Measurements from ENCODE around the gene SAMSN1. TPM values are rescaled to one million over a fixed set of nuclear protein-coding genes. Genes with fewer than 3 reads are reported as not detected.

Gene SAMSN1
- total RNA-seq, 3 donors from 2014 or later (not counting 1 experiment from before 2014, with no cell fraction given): 17.7 to 101 (median 18.2) TPM

DNA sequence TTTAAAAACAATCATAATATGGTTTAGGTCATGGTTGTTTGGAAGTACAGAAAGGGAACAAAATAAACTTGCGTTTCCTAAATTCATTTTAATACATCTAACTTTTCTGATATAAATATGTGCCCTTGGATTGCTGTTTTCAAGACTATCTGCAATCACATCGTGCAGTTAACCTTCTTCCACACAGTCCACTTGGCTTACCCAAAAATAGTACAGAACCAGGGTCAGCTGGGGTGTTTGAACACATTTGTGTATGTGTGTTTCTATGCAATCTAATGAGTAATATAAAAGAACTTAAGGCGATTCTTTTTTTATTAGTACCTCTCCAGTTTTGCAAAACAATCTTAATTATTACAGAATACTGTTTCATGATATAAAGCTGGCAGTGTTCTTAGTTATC lies 19.9 kb downstream of the SAMSN1 start:
- peaks cover 10% of the 10 kb centered on the region for H3K4me1 ChIP-seq (ENCODE audit: control insufficient read depth, insufficient read depth, low read length)
- DNase-seq (no peak), ATAC-seq (no peak)
- TF ChIP-seq, protein P1, sequence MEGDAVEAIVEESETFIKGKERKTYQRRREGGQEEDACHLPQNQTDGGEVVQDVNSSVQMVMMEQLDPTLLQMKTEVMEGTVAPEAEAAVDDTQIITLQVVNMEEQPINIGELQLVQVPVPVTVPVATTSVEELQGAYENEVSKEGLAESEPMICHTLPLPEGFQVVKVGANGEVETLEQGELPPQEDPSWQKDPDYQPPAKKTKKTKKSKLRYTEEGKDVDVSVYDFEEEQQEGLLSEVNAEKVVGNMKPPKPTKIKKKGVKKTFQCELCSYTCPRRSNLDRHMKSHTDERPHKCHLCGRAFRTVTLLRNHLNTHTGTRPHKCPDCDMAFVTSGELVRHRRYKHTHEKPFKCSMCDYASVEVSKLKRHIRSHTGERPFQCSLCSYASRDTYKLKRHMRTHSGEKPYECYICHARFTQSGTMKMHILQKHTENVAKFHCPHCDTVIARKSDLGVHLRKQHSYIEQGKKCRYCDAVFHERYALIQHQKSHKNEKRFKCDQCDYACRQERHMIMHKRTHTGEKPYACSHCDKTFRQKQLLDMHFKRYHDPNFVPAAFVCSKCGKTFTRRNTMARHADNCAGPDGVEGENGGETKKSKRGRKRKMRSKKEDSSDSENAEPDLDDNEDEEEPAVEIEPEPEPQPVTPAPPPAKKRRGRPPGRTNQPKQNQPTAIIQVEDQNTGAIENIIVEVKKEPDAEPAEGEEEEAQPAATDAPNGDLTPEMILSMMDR (IDR thresholded peaks at IDR 0.05): no peak
- peak overlapping the region in 1 of 2 donors; percentile 83 for H3K27ac Mint-ChIP-seq
- no peaks in the 10 kb centered on the region for H3K36me3 Mint-ChIP-seq
- 80% methylated on average over 1 of the region's 3 CpGs for WGBS (ENCODE audit: insufficient coverage)
- no peaks in the 10 kb centered on the region for H3K27me3 ChIP-seq (ENCODE audit: control insufficient read depth, insufficient read depth, low read length)
- no peaks in the 10 kb centered on the region for H3K27me3 Mint-ChIP-seq (ENCODE audit: low read depth in 2 of 2)
- H3K27ac ChIP-seq (ENCODE audit: low read length): no peak overlapping the region
- intact Hi-C loops (cut with micrococcal nuclease): loop anchor here (10.0 kb wide), 1 partner anchor 159 kb away; no protein-coding TSS in a partner anchor
- H3K4me3 Mint-ChIP-seq: no peak overlapping the region
- H3K9me3 Mint-ChIP-seq: no peaks in the 10 kb centered on the region
- H3K36me3 ChIP-seq (ENCODE audit: control insufficient read depth, insufficient read depth, low read length): no peaks in the 10 kb centered on the region
- H3K9me3 ChIP-seq (ENCODE audit: control insufficient read depth, insufficient read depth, low read length): no peaks in the 10 kb centered on the region
- H3K4me3 ChIP-seq (ENCODE audit: low read length): no peak overlapping the region
- H3K4me1 Mint-ChIP-seq: peaks cover 33 to 46% of the 10 kb centered on the region in 2 donors

DNA sequence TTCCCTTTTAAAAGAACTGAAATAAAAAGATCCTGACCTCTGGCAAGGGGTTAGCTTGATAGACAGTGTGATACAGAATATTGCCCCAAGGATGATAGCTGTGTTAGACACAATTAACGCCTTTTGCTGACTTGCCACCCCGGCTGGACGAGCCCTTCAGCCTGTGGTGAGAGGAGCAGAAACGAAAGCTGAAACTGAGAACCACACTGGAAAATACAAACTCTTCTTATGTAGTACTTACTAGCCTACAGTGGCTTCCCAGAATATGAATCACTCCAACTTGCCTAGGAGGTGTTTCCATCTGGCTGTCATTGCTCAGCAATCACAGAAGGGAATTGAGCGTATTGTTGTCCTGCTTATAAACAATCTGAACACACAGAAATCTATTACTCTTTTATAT lies 22.9 kb downstream of the SAMSN1 start:
- peaks cover under 1% of the 10 kb centered on the region for H3K36me3 Mint-ChIP-seq
- peaks cover 28 to 41% of the 10 kb centered on the region in 2 donors for H3K4me1 Mint-ChIP-seq
- no peaks in the 10 kb centered on the region for H3K36me3 ChIP-seq (ENCODE audit: control insufficient read depth, insufficient read depth, low read length)
- peaks cover 15% of the 10 kb centered on the region for H3K4me1 ChIP-seq (ENCODE audit: control insufficient read depth, insufficient read depth, low read length)
- peak; percentile 33 to 50 for DNase-seq
- TF ChIP-seq, protein P1 (IDR thresholded peaks at IDR 0.05): no peak
- H3K27me3 Mint-ChIP-seq (ENCODE audit: low read depth in 2 of 2): no peaks in the 10 kb centered on the region
- no peaks in the 10 kb centered on the region for H3K9me3 Mint-ChIP-seq
- peak overlapping the region; percentile 52 for H3K4me3 Mint-ChIP-seq
- WGBS (ENCODE audit: insufficient coverage): 6% methylated on average over 5 of the region's 5 CpGs
- no peaks in the 10 kb centered on the region for H3K27me3 ChIP-seq (ENCODE audit: control insufficient read depth, insufficient read depth, low read length)
- peak overlapping the region; percentile 87 to 89 for H3K27ac Mint-ChIP-seq
- peak overlapping the region; percentile 66 for H3K27ac ChIP-seq (ENCODE audit: low read length)
- peak overlapping the region; percentile 12 for H3K4me3 ChIP-seq (ENCODE audit: low read length)
- H3K9me3 ChIP-seq (ENCODE audit: control insufficient read depth, insufficient read depth, low read length): no peaks in the 10 kb centered on the region
- intact Hi-C loops (cut with micrococcal nuclease): loop anchor here (1.0 to 10.0 kb wide), 3 partner anchors 11 to 162 kb away; partner anchors contain the start of gene SAMSN1
- ATAC-seq: peak; percentile 87 to 95 (median 89)

DNA sequence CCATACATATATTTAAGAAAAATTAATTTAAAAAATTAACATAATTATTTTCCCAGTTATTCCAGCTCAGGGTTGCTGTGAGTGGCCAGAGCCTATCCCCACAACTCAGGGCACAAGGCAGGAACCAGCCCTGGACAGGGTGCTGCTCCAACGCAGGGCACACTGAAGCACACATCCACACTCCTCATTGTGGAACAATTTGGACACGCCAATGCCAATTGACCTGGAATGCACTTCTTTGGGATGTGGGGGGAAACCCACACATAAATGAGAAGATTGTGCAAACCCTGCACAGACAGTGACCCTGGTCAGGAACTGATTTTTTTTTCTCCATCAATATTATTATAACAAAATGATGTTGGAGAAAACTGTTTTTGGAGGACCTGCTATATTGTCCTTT lies 23.4 kb downstream of the SAMSN1 start:
- TF ChIP-seq, protein P1 (IDR thresholded peaks at IDR 0.05): no peak
- WGBS (ENCODE audit: insufficient coverage): 67% methylated on average over 2 of the region's 2 CpGs
- Histone ChIP-seq H3K9me3 (ENCODE audit: control insufficient read depth, insufficient read depth, low read length) (no peaks in the 10 kb centered on the region), H3K4me3 (ENCODE audit: low read length) (no peak overlapping the region), H3K4me1 (ENCODE audit: control insufficient read depth, insufficient read depth, low read length) (peaks cover 15% of the 10 kb centered on the region), H3K36me3 (ENCODE audit: control insufficient read depth, insufficient read depth, low read length) (no peaks in the 10 kb centered on the region), H3K27ac (ENCODE audit: low read length) (peak overlapping the region; percentile 66), H3K27me3 (ENCODE audit: control insufficient read depth, insufficient read depth, low read length) (no peaks in the 10 kb centered on the region)
- no peak for DNase-seq
- ATAC-seq: no peak
- intact Hi-C loops (cut with micrococcal nuclease): loop anchor here (1.0 to 10.0 kb wide), 3 partner anchors 12 to 162 kb away; partner anchors contain the start of gene SAMSN1
- Mint-ChIP-seq H3K4me3 (peak overlapping the region; percentile 52), H3K36me3 (peaks cover 5% of the 10 kb centered on the region), H3K9me3 (no peaks in the 10 kb centered on the region), H3K4me1 (peaks cover 28 to 39% of the 10 kb centered on the region in 2 donors), H3K27me3 (ENCODE audit: low read depth in 2 of 2) (no peaks in the 10 kb centered on the region), H3K27ac (peak overlapping the region; percentile 87 to 89)

DNA sequence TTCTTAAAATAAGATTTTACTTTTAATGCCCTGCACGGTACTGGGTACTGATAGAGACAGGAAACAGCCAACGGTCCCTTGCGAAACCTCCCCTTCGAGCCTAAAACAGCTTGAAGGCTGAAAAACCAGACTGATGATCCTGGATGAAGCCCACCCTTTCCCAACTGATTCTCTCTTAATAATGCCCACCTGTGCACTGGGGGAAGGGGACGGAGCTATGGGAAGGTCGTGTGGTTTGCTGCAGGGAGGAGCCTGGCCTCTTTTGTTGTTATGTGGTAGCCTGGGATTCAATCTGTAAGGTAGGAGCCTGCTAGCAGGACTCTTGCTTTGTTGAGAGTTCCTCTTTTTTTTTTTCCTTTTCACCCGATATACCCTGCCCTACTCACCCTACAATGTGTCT lies 25.6 kb downstream of the SAMSN1 start:
- peaks cover 15% of the 10 kb centered on the region for H3K4me1 ChIP-seq (ENCODE audit: control insufficient read depth, insufficient read depth, low read length)
- ATAC-seq (peak in 1 of 3 donors; percentile 45), DNase-seq (no peak)
- Mint-ChIP-seq H3K27ac (peak overlapping the region; percentile 39 to 84), H3K27me3 (ENCODE audit: low read depth in 2 of 2) (no peaks in the 10 kb centered on the region), H3K9me3 (no peaks in the 10 kb centered on the region), H3K4me1 (peaks cover 22 to 28% of the 10 kb centered on the region in 2 donors), H3K4me3 (peak overlapping the region; percentile 63), H3K36me3 (peaks cover 18% of the 10 kb centered on the region)
- intact Hi-C loops (cut with micrococcal nuclease): loop anchor here (10.0 kb wide), 1 partner anchor 164 kb away; no protein-coding TSS in a partner anchor
- WGBS (ENCODE audit: insufficient coverage): 10% methylated on average over 7 of the region's 7 CpGs
- H3K27ac ChIP-seq (ENCODE audit: low read length): peak overlapping the region; percentile 40
- H3K4me3 ChIP-seq (ENCODE audit: low read length): peak overlapping the region; percentile 24
- H3K9me3 ChIP-seq (ENCODE audit: control insufficient read depth, insufficient read depth, low read length): no peaks in the 10 kb centered on the region
- peaks cover 11% of the 10 kb centered on the region for H3K36me3 ChIP-seq (ENCODE audit: control insufficient read depth, insufficient read depth, low read length)
- no peaks in the 10 kb centered on the region for H3K27me3 ChIP-seq (ENCODE audit: control insufficient read depth, insufficient read depth, low read length)
- TF ChIP-seq, protein P1 (IDR thresholded peaks at IDR 0.05): no peak
